Epidermal melanocyte (primary cell): Measurements from ENCODE around the gene ACYP2.

Source experiments
- DNase-seq: peaks from one replicate; pipeline ENCODE4 v3.0.0; 2011; ENCODE audit warnings: low spot score; ENCODE audit not compliant: insufficient read length

ACYP2 gene

DNA sequence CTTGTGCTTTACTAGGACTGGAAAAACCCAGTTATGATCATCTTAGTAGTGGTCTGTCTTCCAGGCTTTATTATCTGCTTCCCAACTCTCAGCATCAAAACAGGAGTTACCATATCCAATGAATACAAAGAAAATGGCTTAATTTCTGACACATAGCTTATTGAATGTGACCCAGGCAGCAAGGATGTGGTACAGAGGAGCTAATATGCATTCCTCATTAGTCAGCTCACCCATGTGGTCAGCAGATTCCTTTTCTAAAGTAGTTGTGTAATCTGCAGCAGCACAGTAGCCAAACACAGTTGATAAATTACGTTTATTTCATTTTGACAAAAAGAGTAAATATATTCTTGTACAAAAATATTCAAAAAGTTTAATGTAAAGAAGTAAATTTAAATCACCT is 97.0 kb downstream of the ACYP2 start:
- peak; percentile 32 for DNase-seq

- no peak for DNase-seq
Observed at GRCh38 chr2:54213082-54213481, 97.7 kb downstream of the ACYP2 start.

- DNase-seq = no peak
Observed at GRCh38 chr2:54224997-54225396, 109.6 kb downstream of the ACYP2 start.

DNA sequence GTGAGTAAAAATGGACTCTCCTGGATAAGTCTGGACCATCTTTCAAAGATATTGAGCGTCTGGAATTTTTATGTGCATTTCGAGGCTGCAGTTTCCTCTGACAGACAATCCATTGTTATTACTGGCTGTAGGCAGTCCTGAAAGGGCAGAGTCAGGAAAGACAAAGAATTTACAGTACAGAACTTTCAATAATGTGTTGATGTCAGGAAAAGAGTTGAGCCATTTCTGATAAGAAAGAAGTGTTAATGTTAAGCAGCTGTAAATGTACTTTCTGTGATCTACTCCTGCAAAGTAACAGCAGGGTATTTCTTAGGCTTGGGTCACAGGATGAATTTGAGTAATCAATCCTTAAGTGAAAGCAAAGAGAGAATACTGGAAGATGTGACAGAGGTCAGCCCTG is 110.8 kb downstream of the ACYP2 start:
- peak; percentile 37 for DNase-seq

DNA sequence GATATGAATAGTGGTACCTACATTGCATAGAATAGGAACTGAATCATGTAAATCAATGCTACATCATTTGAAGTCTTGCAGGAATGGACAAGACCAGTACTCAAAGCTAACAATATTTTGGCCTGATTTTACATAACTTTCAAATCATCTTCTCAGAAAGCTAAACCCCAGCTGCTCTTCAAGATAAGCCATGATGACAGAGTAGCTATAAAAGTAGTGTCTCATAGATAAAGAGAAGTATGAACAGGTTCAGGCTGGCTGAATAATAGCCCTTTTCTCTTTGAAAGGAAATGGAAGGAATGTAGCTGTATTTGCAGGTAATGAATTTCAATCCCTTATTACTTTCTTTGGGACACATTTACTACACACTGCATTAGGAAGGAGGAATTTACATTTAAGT is 112.4 kb downstream of the ACYP2 start:
- DNase-seq = no peak

DNA sequence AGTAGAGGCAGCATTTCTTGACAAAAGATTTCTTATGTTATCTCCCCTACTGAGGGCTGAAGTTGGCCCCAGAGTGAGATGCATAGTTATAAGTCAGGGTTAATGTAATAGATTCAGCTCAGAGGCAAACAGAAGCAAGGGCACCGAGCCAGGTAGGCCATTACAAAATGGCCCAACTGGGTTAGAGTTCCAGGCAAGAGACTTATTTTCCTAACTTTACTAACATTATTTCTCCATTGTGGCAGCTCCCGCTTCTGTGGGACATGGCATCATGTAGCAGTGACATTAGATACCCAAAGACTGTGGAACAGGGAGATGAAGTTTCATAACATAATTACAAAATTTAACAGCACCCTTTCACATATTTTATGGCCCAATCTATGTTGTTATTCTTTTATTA is 113.5 kb downstream of the ACYP2 start:
- no peak for DNase-seq

- no peak for DNase-seq
Observed at GRCh38 chr2:54233832-54234649, 118.6 kb downstream of the ACYP2 start.

DNA sequence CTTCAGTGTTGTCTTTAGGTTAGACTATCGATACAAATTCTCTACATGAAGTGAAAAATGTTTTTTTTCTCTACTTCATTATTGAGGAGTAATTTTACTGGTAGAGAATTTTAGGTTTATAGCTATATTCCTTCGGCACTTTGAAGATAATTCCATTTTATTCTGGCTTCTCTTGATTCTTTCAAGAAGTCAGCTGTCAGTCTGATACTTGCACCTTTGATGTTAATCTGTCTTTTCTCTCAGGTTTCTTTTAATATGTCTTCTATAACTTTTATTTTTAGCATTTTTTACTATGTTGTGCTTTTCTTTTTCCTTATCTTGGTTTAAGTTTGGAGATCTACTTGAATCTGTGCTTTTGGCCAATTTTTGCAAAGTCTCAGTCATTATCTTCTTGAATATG is 122.0 kb downstream of the ACYP2 start:
- no peak for DNase-seq

DNA sequence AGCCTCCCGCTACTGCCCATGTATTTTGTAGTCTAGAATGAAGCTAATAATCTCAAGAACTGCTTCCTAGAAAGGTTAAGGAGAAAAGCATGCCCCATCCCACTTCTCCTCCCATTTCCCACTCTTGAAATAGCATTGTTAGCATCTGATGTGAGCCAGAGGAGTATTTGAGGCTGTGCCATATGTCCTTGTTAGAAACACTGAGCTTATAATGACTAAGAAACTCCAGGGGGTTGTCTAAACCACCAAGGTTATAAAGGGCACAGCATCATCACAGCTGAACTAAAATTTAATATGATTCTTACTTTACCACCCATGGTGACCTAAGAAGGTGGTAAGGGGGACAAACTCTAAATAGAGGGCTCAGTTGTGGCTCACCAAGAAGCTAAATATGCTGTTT is 124.0 kb downstream of the ACYP2 start:
- no peak for DNase-seq

- no peak for DNase-seq
Observed at GRCh38 chr2:54240515-54241469, 125.4 kb downstream of the ACYP2 start.

GRCh38 chr2:54247115-54247514 is 131.7 kb downstream of the ACYP2 start:
- DNase-seq = no peak

DNA sequence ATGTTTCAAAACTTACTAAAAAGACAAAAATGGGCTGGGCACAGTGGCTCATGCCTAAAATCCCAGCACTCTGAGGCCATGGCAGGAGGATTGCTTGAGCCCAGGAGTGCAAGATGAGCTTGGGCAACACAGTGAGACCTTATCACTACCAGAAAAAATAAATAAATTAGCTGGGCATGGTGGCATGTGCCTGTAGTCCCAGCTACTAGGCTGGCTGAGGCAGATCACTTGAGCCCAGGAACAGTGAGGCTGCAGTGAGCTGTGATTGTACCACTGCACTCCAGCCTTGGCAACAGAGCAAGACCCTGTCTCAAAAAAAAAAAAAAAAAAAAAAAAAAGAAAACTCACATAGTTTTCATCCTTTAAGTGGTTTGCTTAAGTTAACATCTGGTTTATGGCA is 134.2 kb downstream of the ACYP2 start:
- no peak for DNase-seq

DNA sequence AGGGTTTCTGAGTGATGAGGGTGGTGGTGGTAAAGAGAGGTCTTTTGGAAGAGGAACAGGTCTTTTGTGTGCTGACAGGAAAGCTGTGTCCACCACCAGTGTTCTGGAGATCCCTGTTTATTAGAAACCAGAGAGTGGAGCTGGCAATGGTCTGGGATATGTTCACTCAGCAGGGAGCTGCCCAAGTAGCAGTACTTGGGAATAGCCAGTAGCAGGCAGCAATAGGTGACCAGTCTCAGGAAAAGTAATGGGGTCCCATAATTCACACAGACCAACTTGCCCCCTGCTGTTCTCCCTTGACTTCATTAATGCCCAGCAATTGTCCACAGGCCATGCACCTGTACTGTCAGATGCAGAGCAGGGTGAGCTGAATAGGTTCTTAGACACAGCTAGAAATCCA is 138.8 kb downstream of the ACYP2 start:
- no peak for DNase-seq

GRCh38 chr2:54255230-54256090 is 140.0 kb downstream of the ACYP2 start:
- no peak for DNase-seq

GRCh38 chr2:54256091-54256694 is 140.8 kb downstream of the ACYP2 start, which contains the start of gene TSPYL6:
Gene TSPYL6 (minus strand): TSS chr2:54256229. CDS start chr2:54256151, 78 bp downstream.
- DNase-seq = no peak

DNA sequence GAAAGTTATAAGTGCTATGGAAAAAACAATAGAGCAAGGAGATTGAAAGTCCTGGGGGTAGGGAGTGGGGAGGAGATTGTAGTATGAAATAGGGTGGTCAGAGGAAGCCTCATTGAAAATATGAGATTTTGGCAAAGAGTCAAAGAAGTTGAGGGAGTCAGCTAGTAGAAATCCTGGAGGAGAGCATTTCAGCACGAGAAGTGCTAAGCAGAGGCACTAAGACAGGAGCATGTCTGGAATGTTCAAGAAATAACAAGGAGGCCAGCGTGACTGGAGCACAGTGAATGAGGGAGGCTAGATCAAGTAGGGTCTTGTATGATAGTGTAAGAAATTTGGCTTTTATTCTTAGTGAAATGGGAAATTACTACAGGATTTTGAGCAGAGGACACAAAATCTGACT is 142.8 kb downstream of the ACYP2 start:
- no peak for DNase-seq

DNA sequence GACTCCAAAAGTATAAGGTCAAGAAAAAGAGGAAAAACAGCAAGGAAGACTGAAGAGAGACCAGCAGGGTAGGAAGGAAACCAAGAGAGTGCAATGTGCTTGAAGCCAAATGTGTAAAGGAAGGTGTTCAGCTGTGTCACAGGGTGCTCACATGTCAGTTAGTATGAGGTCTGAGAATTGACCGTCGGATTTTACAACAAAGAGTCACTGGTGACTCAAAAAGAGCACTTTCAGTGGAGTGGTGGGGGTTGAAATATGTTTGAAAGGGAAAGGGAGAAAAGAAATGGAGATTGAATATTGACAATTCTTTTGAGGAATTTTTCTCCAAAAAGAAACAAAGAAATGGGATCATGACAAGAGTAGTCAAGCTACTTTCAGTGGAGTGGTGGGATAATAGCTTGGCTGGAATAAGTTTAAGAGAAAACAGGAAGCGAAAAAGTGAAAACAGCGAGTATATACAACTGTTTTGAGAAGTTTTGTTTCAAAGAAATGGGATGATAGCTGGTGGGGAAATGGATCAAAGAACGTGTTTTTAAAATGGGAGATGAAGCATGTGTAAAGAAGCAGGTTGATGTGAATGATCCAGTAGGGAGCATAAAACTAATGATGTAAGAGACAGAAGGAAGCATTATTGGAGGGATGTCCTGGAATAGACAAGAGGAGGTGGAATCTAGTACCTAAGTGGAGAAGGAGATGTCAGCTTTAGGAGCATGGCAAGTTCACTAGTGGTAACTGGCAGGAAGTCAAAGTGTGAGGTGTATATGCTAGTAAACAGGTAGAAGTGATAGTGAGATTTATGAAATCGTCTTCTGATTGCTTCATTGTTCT is 144.2 kb downstream of the ACYP2 start:
- no peak for DNase-seq

DNA sequence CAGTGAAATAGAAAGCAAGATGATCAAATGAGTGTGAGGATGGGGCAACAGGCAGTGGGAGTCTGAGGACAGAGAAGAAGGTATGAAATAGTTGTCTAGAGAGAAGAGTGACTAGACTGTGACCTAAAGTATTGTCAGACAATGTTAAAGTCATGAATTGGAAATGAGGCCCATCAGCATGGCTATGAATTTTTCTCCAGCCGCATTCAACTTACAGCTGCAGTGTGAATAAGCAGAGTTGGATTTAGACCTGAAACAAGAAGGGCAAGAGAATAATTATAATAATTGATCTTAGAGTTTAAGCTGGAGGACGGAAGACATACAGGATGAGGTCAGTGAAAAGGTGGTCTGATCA is 144.8 kb downstream of the ACYP2 start:
- no peak for DNase-seq

DNA sequence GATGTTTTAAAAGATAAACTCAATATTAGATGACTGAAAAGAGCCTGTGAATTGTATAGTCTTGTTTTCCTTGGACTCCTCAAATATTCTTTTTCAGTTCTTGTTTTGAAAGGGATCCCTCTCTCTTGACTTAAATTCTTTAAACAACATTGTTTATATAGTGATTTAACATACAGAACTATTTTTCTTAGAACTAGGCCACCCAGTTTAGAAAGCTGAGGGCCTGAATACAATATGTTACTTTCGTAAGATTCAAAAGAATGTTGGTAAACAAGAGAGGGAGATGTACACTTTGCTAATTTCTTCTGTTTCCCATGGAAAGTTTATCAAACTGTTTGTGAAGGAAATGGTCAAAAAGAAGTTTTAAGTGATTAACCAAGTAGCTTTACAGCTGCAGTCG is 146.1 kb downstream of the ACYP2 start:
- no peak for DNase-seq
